ENCODE measurements around the gene LRRC75A. TPM values are rescaled to one million over a fixed set of nuclear protein-coding genes. Genes with fewer than 3 reads are reported as not detected.

The LRRC75A gene
- polyA plus RNA-seq, 1 donor from 2014 or later = 0.53 TPM

GRCh38 chr17:16439811-16440351, 52.1 kb downstream of the LRRC75A start:
- TF ChIP-seq POLR2AphosphoS5 (IDR thresholded peaks at IDR 0.05) = no peak
- no peak for TF ChIP-seq TAF1 (IDR thresholded peaks at IDR 0.05; ENCODE audit: low read depth)
- no peak for TF ChIP-seq EZH2 (IDR thresholded peaks at IDR 0.05; ENCODE audit: borderline replicate concordance, insufficient read depth, low read length, poor library complexity, severe bottlenecking)
- no peak for TF ChIP-seq REST (IDR thresholded peaks at IDR 0.05; ENCODE audit: borderline replicate concordance)
- no peak for TF ChIP-seq CTCF (IDR thresholded peaks at IDR 0.05; ENCODE audit: poor library complexity, severe bottlenecking)
- TF ChIP-seq EP300 (conservative IDR thresholded peaks at IDR 0.05; ENCODE audit: poor library complexity, severe bottlenecking) = no peak
- no peak for TF ChIP-seq RAD21 (conservative IDR thresholded peaks at IDR 0.05)
- TF ChIP-seq SMC3 (conservative IDR thresholded peaks at IDR 0.05; ENCODE audit: poor library complexity) = no peak
- TF ChIP-seq MXI1 (conservative IDR thresholded peaks at IDR 0.05; ENCODE audit: poor library complexity, severe bottlenecking) = no peak

GRCh38 chr17:16439303-16439791, 52.6 kb downstream of the LRRC75A start:
- H3F3A ChIP-seq (ENCODE audit: insufficient read depth, low read length, poor library complexity, severe bottlenecking) = no peaks in the 10 kb centered on the region
- H3K4me2 ChIP-seq (ENCODE audit: low read length) = peak overlapping the region; percentile 41
- peak overlapping the region; percentile 78 for H3K27ac ChIP-seq (ENCODE audit: low read length)
- H3K9ac ChIP-seq (ENCODE audit: low read length) = peak overlapping the region; percentile 89
- H3K4me3 ChIP-seq (ENCODE audit: low read length) = peak overlapping the region; percentile 96
- TF ChIP-seq TAF1 (IDR thresholded peaks at IDR 0.05; ENCODE audit: low read depth) (peak; percentile 4), CTCF (IDR thresholded peaks at IDR 0.05; ENCODE audit: poor library complexity, severe bottlenecking) (no peak), RAD21 (conservative IDR thresholded peaks at IDR 0.05) (no peak), MXI1 (conservative IDR thresholded peaks at IDR 0.05; ENCODE audit: poor library complexity, severe bottlenecking) (peak; percentile 49)
- peaks cover 7% of the 10 kb centered on the region for H3K36me3 ChIP-seq (ENCODE audit: insufficient read depth, low read length)
- H2AFZ ChIP-seq (ENCODE audit: low read depth, low read length) = no peak overlapping the region
- no peaks in the 10 kb centered on the region for H4K20me1 ChIP-seq (ENCODE audit: insufficient read depth)
- H3K79me2 ChIP-seq (replicated peaks; ENCODE audit: insufficient read depth, low read length) = peaks cover 29% of the 10 kb centered on the region
- no peaks in the 10 kb centered on the region for H3K9me2 ChIP-seq (ENCODE audit: insufficient read depth, low read length)
- no peaks in the 10 kb centered on the region for H3K27me3 ChIP-seq (ENCODE audit: insufficient read depth, low read depth, low read length)
- H3K9me3 ChIP-seq (ENCODE audit: low read length) = no peaks in the 10 kb centered on the region

More at GRCh38 chr17:16439811-16440351, 52.1 kb downstream of the LRRC75A start:
- H3K4me3 ChIP-seq (ENCODE audit: low read length) = peak overlapping the region; percentile 96
- H3K4me2 ChIP-seq (ENCODE audit: low read length) = peak overlapping the region; percentile 41
- H3K27ac ChIP-seq (ENCODE audit: low read length) = no peak overlapping the region
- H4K20me1 ChIP-seq (ENCODE audit: insufficient read depth) = no peaks in the 10 kb centered on the region
- H2AFZ ChIP-seq (ENCODE audit: low read depth, low read length) = no peak overlapping the region
- no peaks in the 10 kb centered on the region for H3F3A ChIP-seq (ENCODE audit: insufficient read depth, low read length, poor library complexity, severe bottlenecking)
- no peaks in the 10 kb centered on the region for H3K9me2 ChIP-seq (ENCODE audit: insufficient read depth, low read length)
- peaks cover 29% of the 10 kb centered on the region for H3K79me2 ChIP-seq (replicated peaks; ENCODE audit: insufficient read depth, low read length)
- no peaks in the 10 kb centered on the region for H3K9me3 ChIP-seq (ENCODE audit: low read length)
- peak overlapping the region; percentile 89 for H3K9ac ChIP-seq (ENCODE audit: low read length)
- H3K36me3 ChIP-seq (ENCODE audit: insufficient read depth, low read length) = peaks cover 7% of the 10 kb centered on the region
- H3K27me3 ChIP-seq (ENCODE audit: insufficient read depth, low read depth, low read length) = no peaks in the 10 kb centered on the region
